Measurements from ENCODE around the gene CCR5AS.

The CCR5AS gene

DNA sequence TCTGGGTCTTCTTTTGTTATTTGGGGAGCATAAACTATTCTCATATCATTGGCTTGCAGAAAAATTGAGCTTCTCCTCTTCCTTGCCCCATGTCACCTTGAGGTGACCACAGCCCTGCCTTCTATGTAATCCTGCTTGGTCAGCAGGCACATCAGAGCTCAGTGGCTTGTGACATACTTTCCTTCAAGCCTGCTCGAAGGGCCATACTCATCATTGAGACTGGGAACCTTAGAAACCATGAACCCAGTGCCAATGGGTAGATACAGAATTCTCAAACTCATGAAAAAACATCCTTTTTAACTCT, 56.7 kb downstream of the CCR5AS start:
- TF ChIP-seq, protein P1, sequence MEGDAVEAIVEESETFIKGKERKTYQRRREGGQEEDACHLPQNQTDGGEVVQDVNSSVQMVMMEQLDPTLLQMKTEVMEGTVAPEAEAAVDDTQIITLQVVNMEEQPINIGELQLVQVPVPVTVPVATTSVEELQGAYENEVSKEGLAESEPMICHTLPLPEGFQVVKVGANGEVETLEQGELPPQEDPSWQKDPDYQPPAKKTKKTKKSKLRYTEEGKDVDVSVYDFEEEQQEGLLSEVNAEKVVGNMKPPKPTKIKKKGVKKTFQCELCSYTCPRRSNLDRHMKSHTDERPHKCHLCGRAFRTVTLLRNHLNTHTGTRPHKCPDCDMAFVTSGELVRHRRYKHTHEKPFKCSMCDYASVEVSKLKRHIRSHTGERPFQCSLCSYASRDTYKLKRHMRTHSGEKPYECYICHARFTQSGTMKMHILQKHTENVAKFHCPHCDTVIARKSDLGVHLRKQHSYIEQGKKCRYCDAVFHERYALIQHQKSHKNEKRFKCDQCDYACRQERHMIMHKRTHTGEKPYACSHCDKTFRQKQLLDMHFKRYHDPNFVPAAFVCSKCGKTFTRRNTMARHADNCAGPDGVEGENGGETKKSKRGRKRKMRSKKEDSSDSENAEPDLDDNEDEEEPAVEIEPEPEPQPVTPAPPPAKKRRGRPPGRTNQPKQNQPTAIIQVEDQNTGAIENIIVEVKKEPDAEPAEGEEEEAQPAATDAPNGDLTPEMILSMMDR (IDR thresholded peaks at IDR 0.05; ENCODE audit: extremely low read depth, missing control alignments) = no peak
- no peak for DNase-seq (ENCODE audit: low spot score)

- DNase-seq (ENCODE audit: low spot score) = peak; percentile 22
Measured at GRCh38 chr3:46349484-46350261, 57.2 kb downstream of the CCR5AS start.

DNA sequence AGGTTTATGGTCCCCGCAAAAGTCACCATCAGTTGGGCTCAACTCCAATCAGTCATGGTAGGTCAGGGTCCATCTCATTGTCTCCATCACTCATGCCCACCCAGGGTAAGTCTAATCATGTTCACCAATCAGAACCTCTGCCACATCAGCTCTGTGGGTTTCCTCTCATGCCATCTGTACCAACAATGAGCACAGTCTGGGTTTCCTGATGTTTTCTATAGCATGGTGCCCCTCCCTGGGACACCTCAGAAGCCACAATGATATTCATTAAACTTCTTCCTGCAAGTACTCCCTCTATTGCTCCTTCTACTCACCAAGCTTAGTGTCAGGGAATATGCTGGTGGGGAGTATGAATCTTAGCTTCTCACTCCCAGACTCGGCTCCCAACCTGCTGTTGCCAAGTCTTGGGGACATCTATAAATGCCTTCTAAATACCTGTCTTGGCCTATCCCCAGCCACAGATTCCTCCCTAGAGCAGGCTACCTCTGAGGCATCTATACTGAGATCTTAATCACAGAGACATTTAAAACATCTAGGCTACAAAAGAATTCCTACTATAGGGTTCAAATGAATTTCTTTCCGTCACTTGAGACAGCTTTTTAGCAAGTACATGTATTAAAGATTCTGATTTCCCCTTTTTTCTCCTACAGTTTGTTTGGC, 57.9 kb downstream of the CCR5AS start:
- TF ChIP-seq, protein P1 (IDR thresholded peaks at IDR 0.05; ENCODE audit: extremely low read depth, missing control alignments) = no peak
- no peak for DNase-seq (ENCODE audit: low spot score)

More at GRCh38 chr3:46349484-46350261, 57.2 kb downstream of the CCR5AS start:
- TF ChIP-seq, protein P1 (IDR thresholded peaks at IDR 0.05; ENCODE audit: extremely low read depth, missing control alignments) = no peak

- TF ChIP-seq, protein P1 (IDR thresholded peaks at IDR 0.05; ENCODE audit: extremely low read depth, missing control alignments) = no peak
Measured at GRCh38 chr3:46344476-46344875, 62.4 kb downstream of the CCR5AS start.

GRCh38 chr3:46338840-46339239, 68.0 kb downstream of the CCR5AS start:
- TF ChIP-seq, protein P1 (IDR thresholded peaks at IDR 0.05; ENCODE audit: extremely low read depth, missing control alignments) = no peak
- DNase-seq (ENCODE audit: low spot score) = no peak

More at GRCh38 chr3:46344476-46344875, 62.4 kb downstream of the CCR5AS start:
- DNase-seq (ENCODE audit: low spot score) = no peak

GRCh38 chr3:46337911-46338310, 69.0 kb downstream of the CCR5AS start:
- TF ChIP-seq, protein P1 (IDR thresholded peaks at IDR 0.05; ENCODE audit: extremely low read depth, missing control alignments) = no peak

DNA sequence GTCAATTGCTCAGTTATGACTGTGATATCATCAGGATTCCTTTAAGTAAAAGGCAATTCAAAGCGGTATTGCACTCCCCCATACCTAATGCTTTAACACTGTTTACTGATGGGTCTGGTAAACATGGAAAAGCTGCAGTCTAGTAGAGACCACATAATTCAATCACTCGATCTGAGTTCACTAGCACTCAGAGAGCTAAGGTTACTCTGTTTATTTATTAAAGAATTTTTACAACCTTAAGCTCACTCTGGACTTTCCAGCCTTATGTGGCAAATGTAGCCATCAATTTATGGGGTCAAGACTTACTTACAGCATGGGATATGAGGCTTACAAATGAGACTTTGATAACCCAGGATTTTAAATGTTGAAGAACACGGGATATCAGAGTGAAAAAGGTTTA, 71.3 kb downstream of the CCR5AS start:
- no peak for DNase-seq (ENCODE audit: low spot score)
- TF ChIP-seq, protein P1 (IDR thresholded peaks at IDR 0.05; ENCODE audit: extremely low read depth, missing control alignments) = no peak

More at GRCh38 chr3:46337911-46338310, 69.0 kb downstream of the CCR5AS start:
- no peak for DNase-seq (ENCODE audit: low spot score)
